Naive thymus-derived CD4-positive, alpha-beta T cell (primary cell): ENCODE data around the gene ST6GALNAC5. TPM values are rescaled to one million over a fixed set of nuclear protein-coding genes. Genes with fewer than 3 reads are reported as not detected.

Experiments used
- ATAC-seq: fragments of 150-1000 bp; cut with Tn5 transposase; 2 replicates; pipeline ENCODE4 v1.10.0; 2021; ENCODE audit warnings: mild to moderate bottlenecking, moderate library complexity
- CTCF ChIA-PET: fragments of 350-600 bp; sonication (Branson Sonifier 250); formaldehyde crosslinking; loops from one replicate; lab custom pipeline; 2021; ENCODE audit warnings: antibody characterized with exemption; lab: Charles Lee
- POLR2A ChIA-PET: fragments of 350-600 bp; sonication (Branson Sonifier 250); formaldehyde crosslinking; loops from one replicate; lab custom pipeline; 2021; ENCODE audit warnings: antibody characterized with exemption, inconsistent platforms; lab: Charles Lee
- DNase-seq, 9 donors: peaks; one replicate each; pipeline versions ENCODE4 v3.0.0 to v3.0.0-alpha.2; 2020 to 2022; ENCODE audit warnings: mixed read lengths in 1 of 9
- H3K27ac ChIP-seq: one replicate; pipeline ENCODE4 v1.7.0; 2013; ENCODE audit warnings: mild to moderate bottlenecking, low read depth, low read length, moderate library complexity
- H3K27me3 ChIP-seq, 2 donors: one replicate each; pipeline ENCODE4 v1.7.0; 2013; ENCODE audit warnings: low read length in 2 of 2, mild to moderate bottlenecking in 2 of 2, moderate library complexity in 2 of 2; ENCODE audit not compliant: control insufficient read depth in 2 of 2, insufficient read depth in 2 of 2
- H3K36me3 ChIP-seq, 3 experiments: 1 replicate in 2 of 3; 2 replicates in 1 of 3; pipeline ENCODE4 v1.7.0; 2013; ENCODE audit warnings: low read length in 3 of 3, mild to moderate bottlenecking in 3 of 3, moderate library complexity in 1 of 3; ENCODE audit not compliant: insufficient read depth in 3 of 3, control insufficient read depth in 2 of 3
- H3K4me1 ChIP-seq, 2 donors: one replicate each; pipeline ENCODE4 v1.7.0; 2013; ENCODE audit warnings: low read length in 2 of 2, mild to moderate bottlenecking in 2 of 2, moderate library complexity in 1 of 2; ENCODE audit not compliant: control insufficient read depth in 2 of 2, insufficient read depth in 2 of 2
- H3K4me3 ChIP-seq: 2 replicates; pipeline ENCODE4 v1.7.0; 2013; ENCODE audit warnings: mild to moderate bottlenecking, low read length
- H3K9me3 ChIP-seq, 3 experiments: 1 replicate in 2 of 3; 2 replicates in 1 of 3; pipeline ENCODE4 v1.7.0; 2013; ENCODE audit warnings: low read length in 3 of 3; ENCODE audit not compliant: control insufficient read depth in 2 of 3
- H3K27ac Mint-ChIP-seq, 9 donors: one replicate each; pipeline ENCODE4 v1.8.0; 2020 to 2022; ENCODE audit warnings: mixed read lengths in 9 of 9, mild to moderate bottlenecking in 8 of 9, moderate library complexity in 5 of 9, inconsistent platforms in 2 of 9
- H3K27me3 Mint-ChIP-seq, 5 donors: one replicate each; pipeline ENCODE4 v1.8.0; 2021 to 2022; ENCODE audit warnings: mixed read lengths in 5 of 5, mild to moderate bottlenecking in 1 of 5
- H3K36me3 Mint-ChIP-seq, 5 donors: one replicate each; pipeline ENCODE4 v1.8.0; 2020 to 2022; ENCODE audit warnings: mixed read lengths in 5 of 5, mild to moderate bottlenecking in 3 of 5, inconsistent platforms in 1 of 5
- H3K4me1 Mint-ChIP-seq, 7 donors: one replicate each; pipeline ENCODE4 v1.8.0; 2020 to 2022; ENCODE audit warnings: mixed read lengths in 7 of 7, mild to moderate bottlenecking in 3 of 7, inconsistent platforms in 1 of 7
- H3K4me3 Mint-ChIP-seq, 10 donors: one replicate each; pipeline ENCODE4 v1.8.0; 2020 to 2022; ENCODE audit warnings: mild to moderate bottlenecking in 10 of 10, mixed read lengths in 10 of 10, moderate library complexity in 6 of 10, inconsistent platforms in 2 of 10
- H3K9me3 Mint-ChIP-seq, 11 donors: one replicate each; pipeline ENCODE4 v1.8.0; 2020 to 2022; ENCODE audit warnings: mixed read lengths in 11 of 11, mild to moderate bottlenecking in 4 of 11, inconsistent platforms in 1 of 11, moderate library complexity in 1 of 11
- intact Hi-C, 2 donors: fragments of 100-400 bp; cut with micrococcal nuclease; formaldehyde crosslinking; loops; one replicate each; pipeline ENCODE4 v1.15.1; 2023
- polyA plus RNA-seq, 2 donors: library from polyadenylated mRNA; unstranded; fragments of 300-500 nt; fragmentation: Illumina TruSeq; gene quantifications; one replicate each; pipeline ENCODE4 v1.2.3, GENCODE V29; 2021
- total RNA-seq, 6 experiments: library from RNA in 5 of 6; stranded (reverse) in 5 of 6; gene quantifications; 1 replicate in 5 of 6; 2 replicates in 1 of 6; pipeline ENCODE4 v1.2.3 and lab custom pipeline; 2021 to 2026

The ST6GALNAC5 gene
- total and polyA plus RNA-seq, 7 experiments from 2014 or later, result not detected

DNA sequence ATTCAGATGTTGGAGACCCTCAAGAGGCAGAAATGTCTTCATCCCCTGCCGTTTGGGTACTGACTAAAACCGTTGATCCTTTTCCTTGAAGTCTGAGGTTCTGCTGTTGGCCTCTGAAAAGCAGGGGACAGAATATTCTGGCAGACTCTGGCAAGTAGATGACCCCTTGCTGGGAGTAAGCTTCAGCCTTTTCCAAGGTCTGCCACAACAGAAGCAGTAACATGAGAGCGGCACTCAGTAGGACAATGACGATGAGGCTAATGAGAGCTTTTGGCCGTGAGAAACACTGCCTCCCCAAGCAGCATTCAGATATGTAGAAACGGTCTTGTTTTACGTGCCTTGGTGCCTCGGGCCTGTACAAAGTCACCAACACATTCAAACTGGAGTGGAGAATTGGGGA lies 143.7 kb downstream of the ST6GALNAC5 start:
- no peak overlapping the region for H3K4me3 Mint-ChIP-seq
- H3K4me1 Mint-ChIP-seq, result no peaks in the 10 kb centered on the region
- H3K27ac ChIP-seq, result no peak overlapping the region
- H3K9me3 ChIP-seq, result no peaks in the 10 kb centered on the region
- H3K4me1 ChIP-seq, result no peaks in the 10 kb centered on the region
- ChIA-PET POLR2A (no interaction called here), CTCF (no interaction called here)
- ATAC-seq, result no peak
- intact Hi-C loops, result no loop called here
- H3K36me3 Mint-ChIP-seq, result no peaks in the 10 kb centered on the region
- H3K4me3 ChIP-seq, result no peak overlapping the region
- peaks cover 0 to 4% (median 0%) of the 10 kb centered on the region in 11 donors for H3K9me3 Mint-ChIP-seq
- H3K36me3 ChIP-seq, result no peaks in the 10 kb centered on the region
- no peak for DNase-seq
- H3K27ac Mint-ChIP-seq, result no peak overlapping the region
- no peaks in the 10 kb centered on the region for H3K27me3 ChIP-seq
- H3K27me3 Mint-ChIP-seq, result peaks cover 0 to 17% (median 0%) of the 10 kb centered on the region in 5 donors

DNA sequence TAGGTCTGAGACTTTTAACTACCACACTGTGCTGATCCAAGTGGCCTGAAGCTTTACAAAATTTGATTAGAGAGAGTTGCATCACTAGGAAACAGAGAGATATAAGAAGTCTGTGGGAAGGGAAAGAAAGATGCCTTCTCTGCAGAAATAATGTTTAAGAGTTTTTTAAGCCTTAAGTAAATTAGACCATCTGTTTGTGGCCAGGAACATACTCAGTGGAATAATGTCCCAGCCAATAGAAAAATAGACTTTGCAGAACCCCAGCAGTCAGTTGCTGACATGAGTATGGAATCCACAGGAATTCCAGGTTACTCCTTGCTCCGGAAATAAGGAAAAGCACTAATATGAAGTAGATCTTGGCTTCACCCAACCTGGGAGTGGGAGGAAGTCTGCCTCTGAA lies 144.8 kb downstream of the ST6GALNAC5 start:
- Histone ChIP-seq H3K4me3 (no peak overlapping the region), H3K27me3 (no peaks in the 10 kb centered on the region), H3K9me3 (no peaks in the 10 kb centered on the region), H3K27ac (no peak overlapping the region), H3K4me1 (no peaks in the 10 kb centered on the region), H3K36me3 (no peaks in the 10 kb centered on the region)
- H3K4me3 Mint-ChIP-seq, result no peak overlapping the region
- no peak overlapping the region for H3K27ac Mint-ChIP-seq
- no peaks in the 10 kb centered on the region for H3K4me1 Mint-ChIP-seq
- POLR2A ChIA-PET, result no interaction called here
- H3K36me3 Mint-ChIP-seq, result no peaks in the 10 kb centered on the region
- DNase-seq (no peak), ATAC-seq (no peak)
- intact Hi-C loops, result no loop called here
- CTCF ChIA-PET, result no interaction called here
- peaks cover 0 to 1% (median 0%) of the 10 kb centered on the region in 11 donors for H3K9me3 Mint-ChIP-seq
- H3K27me3 Mint-ChIP-seq, result peaks cover 0 to 23% (median 5%) of the 10 kb centered on the region in 5 donors

DNA sequence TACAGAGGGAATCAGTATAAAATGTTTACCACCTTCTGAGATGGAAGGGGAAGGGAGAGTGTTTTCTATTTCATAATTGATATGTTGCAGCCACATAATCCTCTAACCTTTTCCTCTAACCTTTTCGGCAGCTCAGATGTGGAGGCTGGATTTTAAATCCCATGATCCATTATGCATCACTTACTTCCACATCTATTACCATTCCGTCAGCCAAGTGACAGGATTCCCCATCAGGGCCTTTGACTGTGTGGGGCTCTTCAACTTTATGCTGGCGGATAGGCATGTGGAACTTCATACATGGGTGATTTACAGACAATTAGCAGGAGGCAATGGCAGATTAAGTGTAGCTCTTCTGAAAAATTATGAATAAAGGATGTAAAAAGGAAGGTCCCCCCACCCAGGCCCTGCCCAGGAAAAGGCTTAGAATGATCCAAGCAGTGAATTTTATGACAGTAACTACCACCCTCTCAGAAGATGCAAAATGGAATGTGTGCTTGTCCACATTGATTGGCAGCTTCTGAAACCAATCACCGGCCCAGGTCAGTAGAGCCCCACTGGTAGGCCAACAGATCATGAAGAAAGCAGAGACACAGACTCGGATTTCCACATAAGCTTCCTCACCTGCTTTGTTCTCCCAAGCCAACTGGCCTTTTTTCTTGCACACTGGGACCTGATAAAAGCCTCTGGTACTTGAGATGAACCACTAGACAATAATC lies 147.0 kb downstream of the ST6GALNAC5 start:
- Mint-ChIP-seq H3K9me3 (peaks cover 0 to 1% (median 0%) of the 10 kb centered on the region in 11 donors), H3K36me3 (no peaks in the 10 kb centered on the region), H3K27me3 (peaks cover 0 to 28% (median 10%) of the 10 kb centered on the region in 5 donors), H3K27ac (no peak overlapping the region), H3K4me3 (no peak overlapping the region), H3K4me1 (no peaks in the 10 kb centered on the region)
- intact Hi-C loops, result no loop called here
- POLR2A ChIA-PET, result no interaction called here
- ATAC-seq (no peak), DNase-seq (no peak)
- Histone ChIP-seq H3K27me3 (no peaks in the 10 kb centered on the region), H3K4me1 (no peaks in the 10 kb centered on the region), H3K36me3 (no peaks in the 10 kb centered on the region), H3K27ac (no peak overlapping the region), H3K9me3 (no peaks in the 10 kb centered on the region), H3K4me3 (no peak overlapping the region)
- CTCF ChIA-PET, result no interaction called here

DNA sequence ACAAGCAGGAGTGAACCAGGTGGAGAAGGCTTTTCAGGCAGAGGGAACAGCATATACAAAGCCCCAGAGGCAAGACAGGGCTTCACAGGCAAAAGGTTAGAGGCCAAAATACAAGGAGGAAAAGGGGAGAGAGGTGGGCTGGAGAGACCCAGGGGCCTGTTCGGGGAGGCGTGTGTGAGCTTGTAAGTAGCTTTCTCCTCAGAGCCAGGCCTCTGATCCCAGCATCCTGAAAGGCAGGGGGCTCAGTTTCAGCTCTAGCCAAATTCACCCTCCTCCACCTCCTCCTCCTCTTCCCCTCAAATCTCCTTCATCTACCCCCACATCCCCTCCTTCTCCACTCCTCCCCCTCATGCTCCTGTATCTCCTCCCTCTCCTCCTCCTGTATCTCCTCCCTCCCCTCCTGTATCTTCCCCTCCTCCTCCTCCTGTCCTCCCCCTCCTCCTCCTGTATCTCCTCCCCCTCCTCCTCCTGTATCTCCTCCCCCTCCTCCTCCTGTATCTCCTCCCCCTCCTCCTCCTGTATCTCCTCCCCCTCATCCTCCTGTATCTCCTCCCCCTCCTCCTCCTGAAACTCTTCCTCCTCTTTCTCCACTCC lies 148.6 kb downstream of the ST6GALNAC5 start:
- Histone ChIP-seq H3K9me3 (no peaks in the 10 kb centered on the region), H3K4me1 (no peaks in the 10 kb centered on the region), H3K27ac (no peak overlapping the region), H3K36me3 (no peaks in the 10 kb centered on the region), H3K27me3 (no peaks in the 10 kb centered on the region), H3K4me3 (no peak overlapping the region)
- intact Hi-C loops, result no loop called here
- peaks cover 0 to 1% (median 0%) of the 10 kb centered on the region in 11 donors for H3K9me3 Mint-ChIP-seq
- no peaks in the 10 kb centered on the region for H3K4me1 Mint-ChIP-seq
- DNase-seq (no peak), ATAC-seq (no peak)
- H3K27ac Mint-ChIP-seq, result peak overlapping the region in 1 of 9 donors; percentile 28
- ChIA-PET CTCF (no interaction called here), POLR2A (no interaction called here)
- no peak overlapping the region for H3K4me3 Mint-ChIP-seq
- H3K36me3 Mint-ChIP-seq, result no peaks in the 10 kb centered on the region
- H3K27me3 Mint-ChIP-seq, result peaks cover 0 to 22% (median 10%) of the 10 kb centered on the region in 5 donors

DNA sequence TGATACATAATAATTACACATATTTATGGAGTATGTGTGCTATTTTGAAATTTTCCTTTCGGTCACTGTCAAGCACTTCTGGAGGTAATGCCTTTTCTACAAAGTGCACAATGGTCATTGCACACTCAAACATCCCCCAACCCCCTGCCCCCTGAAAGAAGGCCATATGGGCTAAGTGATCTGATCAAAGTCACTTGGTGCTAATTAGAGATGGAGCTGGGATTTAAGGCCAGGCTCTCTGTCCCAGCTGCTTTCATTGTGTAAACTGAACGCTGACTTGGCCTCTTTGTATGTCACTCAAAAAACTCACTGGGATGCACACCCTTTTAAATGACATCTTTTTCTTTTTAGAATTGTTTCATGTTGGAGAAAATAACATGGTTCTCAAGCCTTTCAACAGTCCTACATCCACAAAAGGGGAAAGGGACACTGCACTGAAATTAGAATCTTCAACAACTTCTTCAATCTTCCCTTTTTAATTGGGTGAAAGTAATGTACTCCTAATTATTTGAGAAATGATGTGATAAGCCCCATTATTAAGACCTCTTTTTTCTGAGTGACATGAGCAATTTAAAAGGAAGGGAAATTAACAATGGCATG lies 149.2 kb downstream of the ST6GALNAC5 start:
- no peaks in the 10 kb centered on the region for H3K36me3 Mint-ChIP-seq
- POLR2A ChIA-PET, result no interaction called here
- CTCF ChIA-PET, result no interaction called here
- intact Hi-C loops, result no loop called here
- Histone ChIP-seq H3K36me3 (no peaks in the 10 kb centered on the region), H3K27ac (no peak overlapping the region), H3K27me3 (no peaks in the 10 kb centered on the region), H3K9me3 (no peaks in the 10 kb centered on the region), H3K4me3 (no peak overlapping the region), H3K4me1 (no peaks in the 10 kb centered on the region)
- no peaks in the 10 kb centered on the region for H3K4me1 Mint-ChIP-seq
- no peak overlapping the region for H3K27ac Mint-ChIP-seq
- H3K27me3 Mint-ChIP-seq, result peaks cover 0 to 21% (median 10%) of the 10 kb centered on the region in 5 donors
- DNase-seq, result no peak
- H3K9me3 Mint-ChIP-seq, result peaks cover 0 to 1% (median 0%) of the 10 kb centered on the region in 11 donors
- ATAC-seq, result no peak
- no peak overlapping the region for H3K4me3 Mint-ChIP-seq

DNA sequence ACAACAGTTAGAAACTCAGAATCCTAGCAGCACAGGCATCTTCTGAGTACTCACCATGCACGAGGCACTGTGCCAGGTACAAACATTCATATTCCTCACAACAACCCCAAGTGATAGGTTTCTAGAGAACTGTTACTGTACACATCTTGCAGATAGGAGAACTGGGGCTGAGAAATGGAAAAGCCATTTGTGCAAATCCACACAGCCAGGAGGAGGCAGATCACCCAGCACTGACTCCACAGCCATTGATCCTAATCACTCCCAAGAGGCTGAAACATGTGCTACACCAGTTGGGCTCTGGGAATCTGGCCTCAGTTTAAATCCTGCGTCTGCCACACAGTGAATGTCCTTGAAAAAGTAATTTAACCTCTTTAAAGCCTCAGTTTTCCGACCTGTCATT lies 151.0 kb downstream of the ST6GALNAC5 start:
- H3K4me1 Mint-ChIP-seq, result no peaks in the 10 kb centered on the region
- Histone ChIP-seq H3K9me3 (no peaks in the 10 kb centered on the region), H3K36me3 (no peaks in the 10 kb centered on the region), H3K4me1 (no peaks in the 10 kb centered on the region), H3K27ac (no peak overlapping the region), H3K4me3 (no peak overlapping the region), H3K27me3 (no peaks in the 10 kb centered on the region)
- H3K9me3 Mint-ChIP-seq, result peaks cover 0 to 1% (median 0%) of the 10 kb centered on the region in 11 donors
- ATAC-seq (no peak), DNase-seq (no peak)
- no peak overlapping the region for H3K27ac Mint-ChIP-seq
- H3K4me3 Mint-ChIP-seq, result no peak overlapping the region
- ChIA-PET CTCF (no interaction called here), POLR2A (no interaction called here)
- no peaks in the 10 kb centered on the region for H3K36me3 Mint-ChIP-seq
- H3K27me3 Mint-ChIP-seq, result peaks cover 0 to 29% (median 12%) of the 10 kb centered on the region in 5 donors
- intact Hi-C loops, result no loop called here
